ENCODE data around the gene GPC3.

DNA sequence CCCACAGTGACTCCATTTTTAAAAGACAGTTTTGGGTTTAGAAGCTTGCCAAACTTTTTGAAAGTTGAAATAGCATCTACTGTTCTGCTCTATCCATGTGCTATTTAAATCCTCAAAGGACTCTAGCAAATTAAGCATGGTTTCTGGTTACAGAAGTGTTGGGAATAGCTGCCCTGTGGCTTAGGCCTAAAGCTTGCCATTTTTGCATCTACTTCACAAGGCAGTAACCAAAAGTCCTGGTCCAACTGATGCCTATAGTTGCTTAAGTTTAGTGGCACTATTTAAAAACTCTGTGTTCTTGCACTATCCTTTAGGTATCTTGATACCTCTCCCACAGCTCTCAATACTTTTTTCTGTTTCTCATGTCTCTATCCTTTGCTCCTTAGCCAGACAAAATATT lies 319.1 kb downstream of the GPC3 start:
- TF ChIP-seq, protein P1, sequence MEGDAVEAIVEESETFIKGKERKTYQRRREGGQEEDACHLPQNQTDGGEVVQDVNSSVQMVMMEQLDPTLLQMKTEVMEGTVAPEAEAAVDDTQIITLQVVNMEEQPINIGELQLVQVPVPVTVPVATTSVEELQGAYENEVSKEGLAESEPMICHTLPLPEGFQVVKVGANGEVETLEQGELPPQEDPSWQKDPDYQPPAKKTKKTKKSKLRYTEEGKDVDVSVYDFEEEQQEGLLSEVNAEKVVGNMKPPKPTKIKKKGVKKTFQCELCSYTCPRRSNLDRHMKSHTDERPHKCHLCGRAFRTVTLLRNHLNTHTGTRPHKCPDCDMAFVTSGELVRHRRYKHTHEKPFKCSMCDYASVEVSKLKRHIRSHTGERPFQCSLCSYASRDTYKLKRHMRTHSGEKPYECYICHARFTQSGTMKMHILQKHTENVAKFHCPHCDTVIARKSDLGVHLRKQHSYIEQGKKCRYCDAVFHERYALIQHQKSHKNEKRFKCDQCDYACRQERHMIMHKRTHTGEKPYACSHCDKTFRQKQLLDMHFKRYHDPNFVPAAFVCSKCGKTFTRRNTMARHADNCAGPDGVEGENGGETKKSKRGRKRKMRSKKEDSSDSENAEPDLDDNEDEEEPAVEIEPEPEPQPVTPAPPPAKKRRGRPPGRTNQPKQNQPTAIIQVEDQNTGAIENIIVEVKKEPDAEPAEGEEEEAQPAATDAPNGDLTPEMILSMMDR (IDR thresholded peaks at IDR 0.05) = no peak
- no peak for TF ChIP-seq POLR2A (IDR thresholded peaks at IDR 0.05)

Data from thyroid gland (tissue), 4 donors.